Right lobe of liver (tissue), 4 donors: ENCODE measurements around the gene PITPNC1.

ENCODE experiments used
- POLR2A ChIP-seq: fragments of 450-650 bp; IDR thresholded peaks from one replicate; pipeline ENCODE4 v1.6.1; 2017; ENCODE audit warnings: antibody characterized with exemption, mild to moderate bottlenecking
- TF ChIP-seq, protein P1 (sequence below), 4 donors: fragments of 200-600 bp in 3 of 4; fragments of 450-650 bp in 1 of 4; IDR thresholded peaks; one replicate each; pipeline versions ENCODE4 v1.5.1 to v1.8.0; 2016 to 2022; ENCODE audit warnings: antibody characterized with exemption in 4 of 4, mild to moderate bottlenecking in 2 of 4
- donor health status: DM: no; HTN: no; CAD: no.
- donor health status: DM: no; HTN: no; CAD: no.
- donor health status: DM: no; HTN: yes; CAD: no.

GRCh38 chr17:67648032-67648905, 271.2 kb downstream of the PITPNC1 start:
- TF ChIP-seq POLR2A, result no peak
- TF ChIP-seq, protein P1, sequence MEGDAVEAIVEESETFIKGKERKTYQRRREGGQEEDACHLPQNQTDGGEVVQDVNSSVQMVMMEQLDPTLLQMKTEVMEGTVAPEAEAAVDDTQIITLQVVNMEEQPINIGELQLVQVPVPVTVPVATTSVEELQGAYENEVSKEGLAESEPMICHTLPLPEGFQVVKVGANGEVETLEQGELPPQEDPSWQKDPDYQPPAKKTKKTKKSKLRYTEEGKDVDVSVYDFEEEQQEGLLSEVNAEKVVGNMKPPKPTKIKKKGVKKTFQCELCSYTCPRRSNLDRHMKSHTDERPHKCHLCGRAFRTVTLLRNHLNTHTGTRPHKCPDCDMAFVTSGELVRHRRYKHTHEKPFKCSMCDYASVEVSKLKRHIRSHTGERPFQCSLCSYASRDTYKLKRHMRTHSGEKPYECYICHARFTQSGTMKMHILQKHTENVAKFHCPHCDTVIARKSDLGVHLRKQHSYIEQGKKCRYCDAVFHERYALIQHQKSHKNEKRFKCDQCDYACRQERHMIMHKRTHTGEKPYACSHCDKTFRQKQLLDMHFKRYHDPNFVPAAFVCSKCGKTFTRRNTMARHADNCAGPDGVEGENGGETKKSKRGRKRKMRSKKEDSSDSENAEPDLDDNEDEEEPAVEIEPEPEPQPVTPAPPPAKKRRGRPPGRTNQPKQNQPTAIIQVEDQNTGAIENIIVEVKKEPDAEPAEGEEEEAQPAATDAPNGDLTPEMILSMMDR (IDR thresholded peaks at IDR 0.05), result no peak
